Measurements from ENCODE around the gene STEAP1B. TPM values are rescaled to one million over a fixed set of nuclear protein-coding genes. Genes with fewer than 3 reads are reported as not detected.
"Not testable (repeated sequence)": the region's sequence is repeated elsewhere in the genome, so short reads cannot be mapped to it uniquely, and the experiment has no call there.

Gene STEAP1B
- total RNA-seq (2014; rRNA removed; shearing (Covaris generic)) = 0.08 TPM in 1 of 2 replicates, not detected in the other
- polyA plus RNA-seq (2015; cell fraction: cytosol; rRNA removed) = 0.08 TPM in 1 of 2 replicates, not detected in the other
- polyA plus RNA-seq (2015; cell fraction: nucleus; rRNA removed) = 0.05 and 0.19 TPM in 2 replicates

- DNase-seq (ENCODE audit: low read depth) = not testable (repeated sequence)
These were observed at the start of gene STEAP1B for GRCh38 chr7:22499888-22500689. TSS of gene STEAP1B (minus strand) at chr7:22500188. CDS start at chr7:22494855, 5,333 bp downstream.

GRCh38 chr7:22549051-22549450, 49.1 kb upstream of the STEAP1B start:
- DNase-seq (ENCODE audit: low read depth) = no peak

- no peak for DNase-seq (ENCODE audit: low read depth)
These were observed 48.3 kb upstream of the STEAP1B start for GRCh38 chr7:22548313-22548712.

GRCh38 chr7:22546769-22547168, 46.8 kb upstream of the STEAP1B start:
- DNase-seq (ENCODE audit: low read depth) = no peak

- no peak for DNase-seq (ENCODE audit: low read depth)
These were observed 45.5 kb upstream of the STEAP1B start for GRCh38 chr7:22545529-22545928.

GRCh38 chr7:22544245-22544644, 44.3 kb upstream of the STEAP1B start:
- DNase-seq (ENCODE audit: low read depth) = no peak

- no peak for DNase-seq (ENCODE audit: low read depth)
These were observed 43.2 kb upstream of the STEAP1B start for GRCh38 chr7:22543169-22543568.

GRCh38 chr7:22542669-22543068, 42.7 kb upstream of the STEAP1B start:
- DNase-seq (ENCODE audit: low read depth) = no peak

GRCh38 chr7:22542254-22542653, 42.3 kb upstream of the STEAP1B start:
- no peak for DNase-seq (ENCODE audit: low read depth)

- DNase-seq (ENCODE audit: low read depth) = no peak
These were observed 41.8 kb upstream of the STEAP1B start for GRCh38 chr7:22541789-22542188.

GRCh38 chr7:22528537-22528936, 28.5 kb upstream of the STEAP1B start:
- DNase-seq (ENCODE audit: low read depth) = not testable (repeated sequence)

- not testable (repeated sequence) for DNase-seq (ENCODE audit: low read depth)
These were observed 24.5 kb upstream of the STEAP1B start for GRCh38 chr7:22524353-22524947.

- DNase-seq (ENCODE audit: low read depth) = peak; percentile 51
These were observed 23.7 kb upstream of the STEAP1B start for GRCh38 chr7:22523478-22524352.

- DNase-seq (ENCODE audit: low read depth) = not testable (repeated sequence)
These were observed 19.6 kb upstream of the STEAP1B start for GRCh38 chr7:22519560-22519959.

- DNase-seq (ENCODE audit: low read depth) = not testable (repeated sequence)
These were observed 17.0 kb upstream of the STEAP1B start for GRCh38 chr7:22516950-22517349.

- not testable (repeated sequence) for DNase-seq (ENCODE audit: low read depth)
These were observed 15.0 kb upstream of the STEAP1B start for GRCh38 chr7:22514963-22515362.

GRCh38 chr7:22507320-22507719, 7.3 kb upstream of the STEAP1B start:
- not testable (repeated sequence) for DNase-seq (ENCODE audit: low read depth)

- not testable (repeated sequence) for DNase-seq (ENCODE audit: low read depth)
These were observed 6.5 kb upstream of the STEAP1B start for GRCh38 chr7:22506316-22507020.

GRCh38 chr7:22504519-22504918, 4.5 kb upstream of the STEAP1B start:
- DNase-seq (ENCODE audit: low read depth) = not testable (repeated sequence)

- DNase-seq (ENCODE audit: low read depth) = not testable (repeated sequence)
These were observed 2.1 kb upstream of the STEAP1B start for GRCh38 chr7:22502104-22502503.

- DNase-seq (ENCODE audit: low read depth) = peak; percentile 34
These were observed 1.3 kb upstream of the STEAP1B start for GRCh38 chr7:22501336-22501735.

Measured in HT1080 (cell line).